OCI-LY1 (cell line): ENCODE measurements around the gene GALNT10.

ENCODE experiments used
- H2AFZ ChIP-seq: fragments of 200-600 bp; sonication (generic), shearing (Covaris generic); 2 replicates; pipeline ENCODE4 v1.6.0; 2014; ENCODE audit warnings: antibody characterized with exemption, mild to moderate bottlenecking, low read length
- H3F3A ChIP-seq: fragments of 200-600 bp; sonication (generic), shearing (Covaris generic); 2 replicates; pipeline ENCODE4 v1.6.0; 2014; ENCODE audit warnings: mild to moderate bottlenecking, antibody characterized with exemption, low read length, moderate library complexity; ENCODE audit not compliant: insufficient read depth
- H3K27ac ChIP-seq: fragments of 200-600 bp; sonication (generic); 2 replicates; pipeline ENCODE4 v1.5.1; 2014; ENCODE audit warnings: low read length, mixed run types, mild to moderate bottlenecking, low read depth; ENCODE audit not compliant: poor library complexity, severe bottlenecking
- H3K27me3 ChIP-seq: fragments of 200-600 bp; sonication (generic); 2 replicates; pipeline ENCODE4 v1.6.0; 2014; ENCODE audit warnings: antibody characterized with exemption, mild to moderate bottlenecking, low read length, moderate library complexity; ENCODE audit not compliant: insufficient read depth
- H3K36me3 ChIP-seq: fragments of 200-600 bp; sonication (generic); 2 replicates; pipeline ENCODE4 v1.6.1; 2014; ENCODE audit warnings: mild to moderate bottlenecking, antibody characterized with exemption, low read length, moderate library complexity, mixed read lengths; ENCODE audit not compliant: insufficient read depth
- H3K4me1 ChIP-seq: fragments of 200-600 bp; sonication (generic); 2 replicates; pipeline ENCODE4 v1.5.1; 2014; ENCODE audit warnings: mild to moderate bottlenecking, low read length, moderate library complexity; ENCODE audit not compliant: insufficient read depth, severe bottlenecking
- H3K4me2 ChIP-seq: fragments of 200-600 bp; sonication (generic), shearing (Covaris generic); 2 replicates; pipeline ENCODE4 v1.6.1; 2014; ENCODE audit warnings: low read length
- H3K4me3 ChIP-seq: fragments of 200-600 bp; sonication (generic); 2 replicates; pipeline ENCODE4 v1.5.1; 2014; ENCODE audit warnings: low read length, low read depth, mild to moderate bottlenecking, mixed read lengths; ENCODE audit not compliant: poor library complexity, severe bottlenecking
- H3K79me2 ChIP-seq: fragments of 200-600 bp; shearing (Covaris generic); 2 replicates; pipeline ENCODE4 v1.6.1; 2016; ENCODE audit warnings: mixed run types, low read length, mixed read lengths; ENCODE audit not compliant: insufficient read depth
- H3K9ac ChIP-seq: fragments of 200-600 bp; sonication (generic), shearing (Covaris generic); 2 replicates; pipeline ENCODE4 v1.6.1; 2014; ENCODE audit warnings: mild to moderate bottlenecking, low read length, mixed read lengths
- H3K9me2 ChIP-seq: fragments of 200-600 bp; sonication (generic), shearing (Covaris generic); 2 replicates; pipeline ENCODE4 v1.6.1; 2014; ENCODE audit warnings: low read depth, mild to moderate bottlenecking, low read length, mixed read lengths
- H3K9me3 ChIP-seq: fragments of 200-600 bp; shearing (Covaris generic); 2 replicates; pipeline ENCODE4 v1.6.1; 2014; ENCODE audit warnings: low read length, mixed read lengths
- H4K20me1 ChIP-seq: fragments of 200-600 bp; sonication (generic), shearing (Covaris generic); 2 replicates; pipeline ENCODE4 v1.6.0; 2016; ENCODE audit warnings: mild to moderate bottlenecking, low read length; ENCODE audit not compliant: insufficient read depth
- EZH2 ChIP-seq: fragments of 200-600 bp; sonication (generic), shearing (Covaris generic); IDR thresholded peaks from 2 replicates; pipeline ENCODE4 v1.8.0; 2017; ENCODE audit warnings: borderline replicate concordance, mixed run types, mild to moderate bottlenecking, antibody characterized with exemption, low read length, moderate library complexity, mixed read lengths
- TF ChIP-seq, protein P1 (sequence below): fragments of 200-600 bp; sonication (generic), shearing (Covaris generic); IDR thresholded peaks from 2 replicates; pipeline ENCODE4 v1.5.1; 2017; ENCODE audit warnings: mild to moderate bottlenecking, antibody characterized with exemption, low read length, moderate library complexity, mixed read lengths

Gene GALNT10

DNA sequence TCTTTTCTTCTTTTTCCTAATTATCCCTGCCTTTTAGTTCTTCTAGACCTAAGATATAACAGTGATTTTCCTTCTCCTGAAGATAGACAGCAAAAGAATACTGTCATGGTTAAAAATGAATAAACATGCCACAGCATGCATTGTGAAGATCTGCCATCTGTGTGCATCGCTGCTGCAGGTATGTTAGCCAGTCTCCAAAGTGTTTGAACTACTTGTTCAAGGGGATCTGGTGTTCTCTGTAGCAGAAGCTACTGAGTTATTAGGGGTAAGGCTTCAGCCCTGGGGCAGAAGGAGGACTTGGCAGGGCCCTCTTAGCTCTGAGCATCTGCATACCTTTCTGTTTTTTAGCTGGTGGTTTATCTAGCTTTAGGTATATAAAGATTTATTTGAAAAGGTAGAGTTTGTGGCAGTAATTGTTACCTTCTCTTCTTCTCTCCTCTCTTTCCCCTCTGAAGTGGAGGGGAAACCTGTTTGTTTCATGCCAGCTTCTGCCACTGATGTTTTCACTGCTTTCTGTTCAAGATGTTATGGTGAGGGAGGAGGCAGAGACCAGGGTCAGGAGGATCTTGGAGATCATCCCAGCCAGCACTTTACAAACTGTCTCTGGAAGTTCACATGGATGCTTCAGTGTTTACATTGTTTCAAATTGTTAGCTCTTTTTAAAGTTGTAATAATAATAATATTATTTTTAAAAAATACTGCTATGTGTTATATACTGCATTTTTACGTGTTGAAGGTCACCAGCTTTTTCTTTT, 25.2 kb downstream of the GALNT10 start:
- no peaks in the 10 kb centered on the region for H3F3A ChIP-seq
- H4K20me1 ChIP-seq, result no peaks in the 10 kb centered on the region
- H3K9me3 ChIP-seq, result no peaks in the 10 kb centered on the region
- H3K9ac ChIP-seq, result no peak overlapping the region
- H3K4me2 ChIP-seq, result no peak overlapping the region
- no peak overlapping the region for H3K4me3 ChIP-seq
- no peaks in the 10 kb centered on the region for H3K4me1 ChIP-seq
- H3K36me3 ChIP-seq, result no peaks in the 10 kb centered on the region
- TF ChIP-seq, protein P1, sequence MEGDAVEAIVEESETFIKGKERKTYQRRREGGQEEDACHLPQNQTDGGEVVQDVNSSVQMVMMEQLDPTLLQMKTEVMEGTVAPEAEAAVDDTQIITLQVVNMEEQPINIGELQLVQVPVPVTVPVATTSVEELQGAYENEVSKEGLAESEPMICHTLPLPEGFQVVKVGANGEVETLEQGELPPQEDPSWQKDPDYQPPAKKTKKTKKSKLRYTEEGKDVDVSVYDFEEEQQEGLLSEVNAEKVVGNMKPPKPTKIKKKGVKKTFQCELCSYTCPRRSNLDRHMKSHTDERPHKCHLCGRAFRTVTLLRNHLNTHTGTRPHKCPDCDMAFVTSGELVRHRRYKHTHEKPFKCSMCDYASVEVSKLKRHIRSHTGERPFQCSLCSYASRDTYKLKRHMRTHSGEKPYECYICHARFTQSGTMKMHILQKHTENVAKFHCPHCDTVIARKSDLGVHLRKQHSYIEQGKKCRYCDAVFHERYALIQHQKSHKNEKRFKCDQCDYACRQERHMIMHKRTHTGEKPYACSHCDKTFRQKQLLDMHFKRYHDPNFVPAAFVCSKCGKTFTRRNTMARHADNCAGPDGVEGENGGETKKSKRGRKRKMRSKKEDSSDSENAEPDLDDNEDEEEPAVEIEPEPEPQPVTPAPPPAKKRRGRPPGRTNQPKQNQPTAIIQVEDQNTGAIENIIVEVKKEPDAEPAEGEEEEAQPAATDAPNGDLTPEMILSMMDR, result no peak
- no peak for TF ChIP-seq EZH2
- H3K27me3 ChIP-seq, result no peaks in the 10 kb centered on the region
- H2AFZ ChIP-seq, result no peak overlapping the region
- no peaks in the 10 kb centered on the region for H3K9me2 ChIP-seq
- H3K27ac ChIP-seq, result no peak overlapping the region
- H3K79me2 ChIP-seq, result no peaks in the 10 kb centered on the region

DNA sequence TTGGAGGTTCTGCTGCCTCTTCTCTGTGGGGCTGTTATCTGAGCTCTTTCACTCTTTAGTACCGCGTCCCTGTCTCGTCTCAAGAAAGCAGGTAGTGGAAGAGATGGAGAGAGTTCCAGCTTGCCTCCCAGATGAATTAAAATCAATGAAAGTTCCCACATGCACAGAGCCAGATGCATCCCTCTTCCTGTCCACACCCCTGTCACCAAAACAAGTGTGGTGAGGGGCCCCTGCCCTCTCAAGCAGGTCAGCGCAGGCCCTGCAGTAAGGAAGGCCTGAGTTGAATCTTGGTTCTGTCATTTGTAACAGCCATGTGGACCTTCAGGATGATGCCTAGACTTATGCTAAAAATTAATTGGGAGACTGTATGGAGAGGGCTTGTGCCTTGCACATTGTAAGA, 26.9 kb downstream of the GALNT10 start:
- Histone ChIP-seq H3K27ac (no peak overlapping the region), H4K20me1 (no peaks in the 10 kb centered on the region), H3K4me2 (no peak overlapping the region), H3F3A (no peaks in the 10 kb centered on the region), H3K4me3 (no peak overlapping the region), H3K9ac (no peak overlapping the region), H3K36me3 (no peaks in the 10 kb centered on the region), H3K27me3 (no peaks in the 10 kb centered on the region), H3K9me2 (no peaks in the 10 kb centered on the region), H3K79me2 (no peaks in the 10 kb centered on the region), H3K9me3 (no peaks in the 10 kb centered on the region), H3K4me1 (no peaks in the 10 kb centered on the region), H2AFZ (no peak overlapping the region)
- no peak for TF ChIP-seq EZH2
- TF ChIP-seq, protein P1, result no peak

DNA sequence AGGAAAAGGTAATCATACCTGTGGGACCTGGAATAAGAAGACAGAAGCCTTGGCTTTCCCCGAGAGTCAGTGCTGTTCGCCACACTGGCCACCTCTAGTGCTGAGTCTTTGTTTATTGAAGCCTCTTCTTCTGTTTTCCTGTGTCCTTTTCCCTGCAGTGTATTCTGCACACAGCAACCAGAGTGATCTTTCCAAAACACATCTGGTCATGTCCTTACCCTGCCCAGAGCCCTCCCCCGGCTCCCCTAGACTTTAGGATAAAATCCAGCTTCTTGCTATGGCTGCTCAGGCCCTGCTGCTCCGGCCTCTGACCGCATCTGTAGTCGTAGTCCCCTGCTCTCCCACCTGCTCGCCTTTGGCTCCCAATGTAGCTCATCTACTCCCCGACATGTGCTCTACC, 28.3 kb downstream of the GALNT10 start:
- Histone ChIP-seq H3F3A (no peaks in the 10 kb centered on the region), H3K27ac (no peak overlapping the region), H3K79me2 (no peaks in the 10 kb centered on the region)

More for the DNA sequence above, 28.3 kb downstream of the GALNT10 start:
- Histone ChIP-seq H4K20me1 (no peaks in the 10 kb centered on the region), H3K9me3 (no peaks in the 10 kb centered on the region), H3K4me2 (no peak overlapping the region), H3K9me2 (no peaks in the 10 kb centered on the region), H3K4me1 (no peaks in the 10 kb centered on the region), H3K36me3 (no peaks in the 10 kb centered on the region), H3K9ac (no peak overlapping the region), H2AFZ (no peak overlapping the region), H3K27me3 (no peaks in the 10 kb centered on the region), H3K4me3 (no peak overlapping the region)
- TF ChIP-seq, protein P1, result no peak
